Measurements from ENCODE around the gene ZNF429.
"Not testable (repeated sequence)": the region's sequence is repeated elsewhere in the genome, so short reads cannot be mapped to it uniquely, and the experiment has no call there.

Gene ZNF429

DNA sequence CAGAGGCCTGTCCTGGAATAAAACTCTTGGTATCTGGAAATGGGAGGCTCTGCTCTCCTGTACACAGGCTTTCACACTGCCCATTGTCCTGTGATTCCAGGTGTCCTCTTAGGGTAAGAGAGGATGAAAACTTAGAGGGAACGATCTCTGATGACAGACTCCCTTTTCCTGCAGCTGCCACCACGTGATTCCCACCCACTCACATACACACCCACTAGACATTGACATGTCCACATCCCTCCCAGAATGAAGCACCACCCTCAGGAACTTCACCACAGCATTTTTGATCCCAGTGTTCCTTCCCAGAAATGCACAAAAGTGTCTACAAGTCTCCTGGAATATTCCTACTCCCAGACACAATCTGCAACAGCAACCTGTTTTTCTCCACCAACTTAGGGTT lies 8.2 kb downstream of the ZNF429 start:
- DNase-seq (ENCODE audit: low read depth in 2 of 2): no peak

- no peak for DNase-seq (ENCODE audit: low read depth in 2 of 2)
These were observed 14.1 kb downstream of the ZNF429 start for GRCh38 chr19:21519488-21519887.

- DNase-seq (ENCODE audit: low read depth in 2 of 2): no peak
These were observed 27.5 kb downstream of the ZNF429 start for GRCh38 chr19:21532904-21533303.

DNA sequence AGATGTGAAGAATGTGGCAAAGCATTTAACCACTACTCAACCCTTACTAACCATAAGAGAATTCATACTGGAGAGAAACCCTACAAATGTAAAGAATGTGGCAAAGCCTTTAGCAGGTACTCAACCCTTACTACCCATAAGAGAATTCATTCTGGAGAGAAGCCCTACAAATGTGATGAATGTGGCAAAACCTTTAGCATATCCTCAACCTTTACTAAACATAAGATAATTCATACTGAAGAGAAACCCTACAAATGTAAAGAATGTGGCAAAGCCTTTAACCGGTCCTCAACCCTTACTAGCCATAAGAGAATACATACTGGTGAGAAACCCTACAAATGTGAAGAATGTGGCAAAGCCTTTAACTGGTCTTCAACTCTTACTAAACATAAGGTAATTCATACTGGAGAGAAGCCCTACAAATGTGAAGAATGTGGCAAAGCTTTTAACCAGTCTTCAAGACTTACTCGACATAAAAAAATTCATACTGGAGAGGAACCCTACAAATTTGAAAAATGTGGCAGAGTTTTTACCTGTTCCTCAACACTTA lies 31.4 kb downstream of the ZNF429 start:
- not testable (repeated sequence) for DNase-seq (ENCODE audit: low read depth in 2 of 2)

- no peak for DNase-seq (ENCODE audit: low read depth in 2 of 2)
These were observed 54.0 kb downstream of the ZNF429 start for GRCh38 chr19:21559444-21559843.

DNA sequence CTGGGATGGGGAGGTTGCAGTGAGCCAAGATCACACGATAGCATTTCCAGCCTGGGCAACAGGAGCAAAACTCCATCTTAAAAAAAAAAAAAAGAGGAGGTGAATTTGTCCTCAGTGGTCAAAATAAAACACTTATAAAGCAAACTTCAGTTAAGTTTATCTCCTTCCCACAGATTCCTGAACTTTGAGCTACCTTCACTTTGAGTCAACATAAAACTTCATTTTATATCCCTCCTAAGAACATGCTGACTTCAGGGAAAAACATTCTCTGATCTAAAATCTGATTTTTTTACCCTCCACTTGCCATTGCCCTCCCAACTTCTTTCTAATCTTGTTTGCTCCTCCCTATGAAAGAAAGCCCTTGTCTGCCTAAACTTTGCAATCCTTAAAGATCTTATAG lies 59.0 kb downstream of the ZNF429 start:
- no peak for DNase-seq (ENCODE audit: low read depth in 2 of 2)

DNA sequence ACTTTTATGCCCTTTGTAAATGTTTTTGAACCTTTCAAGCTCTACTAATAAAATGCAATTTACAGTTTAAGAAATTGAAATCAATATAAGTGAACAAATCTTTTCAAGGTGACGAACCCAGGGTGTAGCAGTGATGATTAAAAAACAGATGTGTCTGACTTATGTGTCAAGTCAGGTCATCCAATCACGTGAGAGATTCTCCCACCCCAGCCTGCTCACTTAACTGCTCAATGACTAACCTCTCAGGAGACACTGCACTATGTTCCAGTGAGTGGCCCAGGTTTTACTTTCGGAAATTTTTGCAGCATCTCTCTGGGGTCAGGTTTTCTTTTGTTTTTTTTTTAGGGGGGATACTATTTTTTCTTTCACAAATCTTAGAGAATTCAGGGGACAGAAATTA lies 60.7 kb downstream of the ZNF429 start:
- DNase-seq (ENCODE audit: low read depth in 2 of 2): no peak

- not testable (repeated sequence) for DNase-seq (ENCODE audit: low read depth in 2 of 2)
These were observed 62.4 kb downstream of the ZNF429 start for GRCh38 chr19:21567806-21568205.

- DNase-seq (ENCODE audit: low read depth in 2 of 2): peak; percentile 50 to 70
These were observed 63.6 kb downstream of the ZNF429 start for GRCh38 chr19:21568816-21569493.

DNA sequence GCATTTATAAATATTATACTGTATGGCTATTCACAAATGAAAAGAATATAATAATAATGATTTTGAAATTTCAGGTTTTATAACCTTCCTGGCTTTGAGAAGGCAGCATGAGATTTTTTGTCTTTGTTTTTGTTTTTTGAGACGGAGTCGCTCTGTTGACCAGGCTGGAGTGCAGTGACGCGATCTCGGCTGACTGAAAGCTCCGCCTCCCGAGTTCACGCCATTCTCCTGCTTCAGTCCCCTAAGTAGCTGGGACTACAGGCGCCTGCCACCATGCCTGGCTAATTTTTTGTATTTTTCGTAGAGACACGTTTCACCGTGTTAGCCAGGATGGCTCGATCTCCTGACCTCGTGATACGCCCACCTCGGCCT lies 64.1 kb downstream of the ZNF429 start:
- peak in 1 of 2 donors; percentile 45 for DNase-seq (ENCODE audit: low read depth in 2 of 2)

DNA sequence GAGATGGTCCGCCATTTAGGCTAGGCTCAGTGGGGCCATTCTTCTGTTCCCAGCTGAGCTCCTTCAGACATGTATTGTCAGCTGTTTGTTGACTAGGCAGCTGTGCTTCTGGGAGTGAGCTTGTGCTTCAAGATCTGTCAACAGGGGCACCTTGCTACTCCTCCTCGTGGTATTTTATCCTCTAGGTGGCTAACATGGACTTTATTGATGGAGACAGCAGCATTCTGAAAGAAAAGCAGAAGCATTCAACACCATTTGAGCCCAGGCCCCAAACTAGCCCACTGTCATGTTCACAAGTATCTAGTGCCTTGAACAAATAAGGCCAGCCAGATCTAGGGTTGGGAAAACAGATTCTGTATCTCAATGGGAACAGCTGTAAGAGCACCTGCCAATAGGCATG lies 65.9 kb downstream of the ZNF429 start:
- DNase-seq (ENCODE audit: low read depth in 2 of 2): no peak

GRCh38 chr19:21574607-21575006 lies 69.2 kb downstream of the ZNF429 start:
- DNase-seq (ENCODE audit: low read depth in 2 of 2): no peak

DNA sequence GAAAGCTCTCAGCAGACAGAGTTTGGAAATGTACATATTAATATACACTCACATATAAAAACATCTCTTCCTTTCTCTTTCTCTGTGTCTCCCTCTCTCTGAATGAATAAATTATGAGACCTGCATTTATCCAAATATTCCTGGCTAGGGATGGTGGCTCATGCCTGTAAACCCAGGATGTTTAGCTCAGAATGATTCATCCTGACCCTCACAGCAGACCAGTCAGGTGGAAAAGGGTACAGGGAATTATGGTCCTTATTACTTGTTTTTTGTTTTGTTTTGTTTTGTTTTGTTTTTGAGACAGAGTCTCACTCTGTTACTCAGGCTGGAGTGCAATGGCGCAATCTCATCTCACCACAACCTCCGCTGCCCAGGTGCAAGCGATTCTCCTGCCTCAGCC lies 71.1 kb downstream of the ZNF429 start:
- DNase-seq (ENCODE audit: low read depth in 2 of 2): no peak

DNA sequence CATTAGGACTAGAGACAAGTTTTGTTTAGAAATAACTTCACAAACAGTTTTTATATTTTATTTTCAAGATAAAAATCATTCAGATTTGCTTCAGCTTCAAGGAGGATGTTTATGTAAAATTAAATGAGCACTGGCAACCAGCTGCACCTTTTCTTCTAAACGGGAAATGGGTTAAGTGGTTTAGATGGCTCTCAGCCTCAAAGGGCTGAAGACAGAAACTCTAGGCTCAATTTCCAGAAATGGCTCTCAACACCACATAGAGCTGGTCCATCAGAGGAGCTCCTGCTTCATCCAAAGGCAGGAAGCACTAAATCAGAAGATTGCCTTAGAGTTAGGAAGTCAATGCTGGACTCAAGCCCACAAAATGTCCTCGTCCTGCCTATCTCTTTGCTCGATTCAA lies 74.7 kb downstream of the ZNF429 start:
- no peak for DNase-seq (ENCODE audit: low read depth in 2 of 2)

GRCh38 chr19:21580818-21581217 lies 75.4 kb downstream of the ZNF429 start:
- DNase-seq (ENCODE audit: low read depth in 2 of 2): no peak

- no peak for DNase-seq (ENCODE audit: low read depth in 2 of 2)
These were observed 76.3 kb downstream of the ZNF429 start for GRCh38 chr19:21581646-21582240.

DNA sequence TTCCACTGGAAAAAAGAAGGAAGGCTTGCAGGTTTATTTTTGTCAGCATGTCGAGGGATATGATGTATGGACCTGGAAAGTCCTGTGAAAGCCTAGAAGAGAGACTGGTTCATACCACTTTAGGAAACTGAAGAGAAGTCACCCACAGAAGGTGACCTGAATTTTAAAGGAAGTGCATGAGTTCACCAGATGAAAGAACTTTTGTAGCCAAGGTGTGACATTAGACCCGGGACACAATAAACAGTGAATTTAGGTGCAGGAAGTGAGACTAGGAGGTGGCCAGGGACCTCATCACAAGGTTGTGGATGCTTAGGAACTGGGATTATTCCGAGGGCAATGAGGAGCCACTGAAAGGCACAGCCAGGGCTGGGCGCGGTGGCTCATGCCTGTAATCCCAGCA lies 79.1 kb downstream of the ZNF429 start:
- no peak for DNase-seq (ENCODE audit: low read depth in 2 of 2)

- no peak for DNase-seq (ENCODE audit: low read depth in 2 of 2)
These were observed 80.0 kb downstream of the ZNF429 start for GRCh38 chr19:21585281-21585890.

DNA sequence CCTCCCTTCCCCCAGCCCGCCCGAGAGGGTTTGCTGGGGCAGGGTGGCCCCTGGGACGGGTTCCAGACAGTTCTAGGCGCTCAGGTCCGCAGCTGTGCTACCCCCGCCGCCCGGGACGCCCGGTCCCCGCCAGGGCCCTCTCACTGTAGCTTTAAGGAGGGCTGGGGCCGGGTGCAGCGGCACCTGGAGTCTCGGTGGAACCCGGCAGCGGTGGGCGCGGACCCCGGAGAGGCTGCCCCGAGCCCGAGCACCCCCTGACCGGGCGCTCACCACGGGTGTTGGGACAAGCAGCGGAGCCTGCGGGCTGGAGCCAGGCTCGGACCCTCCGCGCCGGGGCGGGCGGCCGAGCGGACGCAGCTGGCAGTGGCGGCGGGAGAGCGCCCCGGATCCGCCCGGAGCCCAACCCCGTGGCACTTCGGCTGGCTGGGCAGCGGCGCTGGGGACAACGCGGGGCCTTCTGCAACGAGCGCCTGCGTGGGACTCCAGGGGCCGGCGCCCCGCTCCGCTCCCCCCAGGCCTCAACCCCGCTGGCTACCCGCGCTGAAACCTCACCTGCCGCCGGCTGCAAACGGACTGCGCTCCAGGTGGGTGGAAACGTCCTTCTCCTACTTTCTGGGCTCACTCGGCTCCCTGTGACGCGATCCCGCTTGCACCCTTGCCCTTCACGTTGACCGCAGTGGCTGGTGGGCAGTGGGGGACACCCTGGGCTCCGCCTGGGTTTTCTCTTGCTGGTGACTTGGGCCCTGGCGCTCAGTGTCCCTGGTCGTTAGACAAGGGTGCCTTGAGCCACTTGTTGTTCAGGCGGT lies 81.1 kb downstream of the ZNF429 start:
- peak in 1 of 2 donors; percentile 15 for DNase-seq (ENCODE audit: low read depth in 2 of 2)

GRCh38 chr19:21587117-21587461 lies 81.7 kb downstream of the ZNF429 start:
- DNase-seq (ENCODE audit: low read depth in 2 of 2): no peak

GRCh38 chr19:21587549-21587948 lies 82.1 kb downstream of the ZNF429 start:
- DNase-seq (ENCODE audit: low read depth in 2 of 2): no peak

GRCh38 chr19:21588065-21588601 lies 82.7 kb downstream of the ZNF429 start:
- no peak for DNase-seq (ENCODE audit: low read depth in 2 of 2)

Measured in stimulated activated CD4-positive, alpha-beta T cell treated with anti-CD3 and anti-CD28 coated beads, Interleukin-4, amount 100 ng/mL, for 48 hours (primary cell).